T-cell (primary cell): ENCODE measurements around the gene GPATCH2. TPM values are rescaled to one million over a fixed set of nuclear protein-coding genes. Genes with fewer than 3 reads are reported as not detected.

Source experiments
- ATAC-seq, 4 experiments: fragments of 200-7000 bp in 3 of 4; fragments of 150-1000 bp in 1 of 4; cut with Tn5 transposase; replicated peaks in 1 of 4; 1 replicate in 3 of 4; 2 replicates in 1 of 4; pipeline ENCODE4 v1.10.0; 2021; ENCODE audit warnings: moderate library complexity in 3 of 4, mild to moderate bottlenecking in 2 of 4, moderate number of reproducible peaks in 1 of 4
- CTCF ChIA-PET, 2 donors: fragments of 300-600 bp; sonication (Branson Sonifier 250); formaldehyde crosslinking; loops; one replicate each; lab custom pipeline; 2022; ENCODE audit warnings: antibody characterized with exemption in 2 of 2; lab: Charles Lee
- POLR2A ChIA-PET, 2 donors: fragments of 300-600 bp; sonication (Branson Sonifier 250); formaldehyde crosslinking; loops; one replicate each; lab custom pipeline; 2022; ENCODE audit warnings: antibody characterized with exemption in 2 of 2; lab: Charles Lee
- DNase-seq, 35 experiments: peaks; one replicate each; pipeline versions ENCODE4 v3.0.0 to v3.0.0-alpha.2; 2013 to 2023
- H3K27ac ChIP-seq: one replicate; pipeline ENCODE4 v1.5.1; 2013; ENCODE audit warnings: low read length
- H3K27me3 ChIP-seq, 2 experiments: replicated peaks in 1 of 2; 1 replicate in 1 of 2; 2 replicates in 1 of 2; pipeline versions ENCODE4 v1.6.1 to v1.7.0; 2013; ENCODE audit warnings: low read length in 1 of 2, mixed read lengths in 1 of 2; ENCODE audit not compliant: control insufficient read depth in 2 of 2, insufficient read depth in 2 of 2; ENCODE audit errors: extremely low read depth in 1 of 2
- H3K36me3 ChIP-seq, 2 donors: 1 replicate in 1 of 2; 2 replicates in 1 of 2; pipeline versions ENCODE4 v1.6.1 to v1.7.0; 2013; ENCODE audit warnings: low read length in 1 of 2; ENCODE audit not compliant: control insufficient read depth in 2 of 2, insufficient read depth in 1 of 2; ENCODE audit errors: extremely low read depth in 1 of 2
- H3K4me1 ChIP-seq, 2 experiments: 1 replicate in 1 of 2; 2 replicates in 1 of 2; pipeline versions ENCODE4 v1.6.1 to v1.7.0; 2013; ENCODE audit warnings: low read length in 2 of 2, mixed read lengths in 1 of 2; ENCODE audit not compliant: insufficient read depth in 2 of 2, control insufficient read depth in 1 of 2; ENCODE audit errors: extremely low read depth in 1 of 2
- H3K4me3 ChIP-seq, 2 donors: 1 replicate in 1 of 2; 2 replicates in 1 of 2; pipeline versions ENCODE4 v1.5.1 to v1.7.0; 2013; ENCODE audit warnings: mild to moderate bottlenecking in 2 of 2, low read length in 1 of 2, moderate library complexity in 1 of 2; ENCODE audit not compliant: control insufficient read depth in 1 of 2; ENCODE audit errors: extremely low read depth in 1 of 2
- H3K9me3 ChIP-seq: 2 replicates; pipeline ENCODE4 v1.7.0; 2013
- H3K27ac Mint-ChIP-seq, 2 donors: one replicate each; pipeline ENCODE4 v1.8.0; 2020 to 2021; ENCODE audit warnings: mild to moderate bottlenecking in 2 of 2, mixed read lengths in 2 of 2
- H3K27me3 Mint-ChIP-seq, 2 donors: one replicate each; pipeline ENCODE4 v1.8.0; 2021 to 2022; ENCODE audit warnings: mixed read lengths in 2 of 2
- H3K36me3 Mint-ChIP-seq: one replicate; pipeline ENCODE4 v1.8.0; 2021; ENCODE audit warnings: mixed read lengths
- H3K4me1 Mint-ChIP-seq, 3 donors: one replicate each; pipeline ENCODE4 v1.8.0; 2020 to 2022; ENCODE audit warnings: mixed read lengths in 3 of 3, mild to moderate bottlenecking in 1 of 3
- H3K4me3 Mint-ChIP-seq, 3 donors: one replicate each; pipeline ENCODE4 v1.8.0; 2020 to 2022; ENCODE audit warnings: mild to moderate bottlenecking in 3 of 3, mixed read lengths in 3 of 3, moderate library complexity in 3 of 3
- H3K9me3 Mint-ChIP-seq, 3 donors: one replicate each; pipeline ENCODE4 v1.8.0; 2020 to 2022; ENCODE audit warnings: mixed read lengths in 3 of 3
- WGBS: methylation state at CpG from one replicate; pipeline ENCODE4 v1.1.5; 2013; ENCODE audit warnings: missing lambda C conversion rate; ENCODE audit not compliant: insufficient coverage; 5-methylcytosine and 5-hydroxymethylcytosine counted together
- total RNA-seq, 35 experiments: library from RNA in 6 of 35; stranded (reverse) in 6 of 35; fragments of 120-200 nt in 1 of 35; gene quantifications; one replicate each; pipeline versions ENCODE4 v1.2.1 to v1.2.4 and lab custom pipeline; 2013 to 2026

The GPATCH2 gene
- total RNA-seq, 5 donors from 2014 or later (not counting 1 experiment from before 2014, with no cell fraction given), result 9.6 to 11.4 (median 10.7) TPM

DNA sequence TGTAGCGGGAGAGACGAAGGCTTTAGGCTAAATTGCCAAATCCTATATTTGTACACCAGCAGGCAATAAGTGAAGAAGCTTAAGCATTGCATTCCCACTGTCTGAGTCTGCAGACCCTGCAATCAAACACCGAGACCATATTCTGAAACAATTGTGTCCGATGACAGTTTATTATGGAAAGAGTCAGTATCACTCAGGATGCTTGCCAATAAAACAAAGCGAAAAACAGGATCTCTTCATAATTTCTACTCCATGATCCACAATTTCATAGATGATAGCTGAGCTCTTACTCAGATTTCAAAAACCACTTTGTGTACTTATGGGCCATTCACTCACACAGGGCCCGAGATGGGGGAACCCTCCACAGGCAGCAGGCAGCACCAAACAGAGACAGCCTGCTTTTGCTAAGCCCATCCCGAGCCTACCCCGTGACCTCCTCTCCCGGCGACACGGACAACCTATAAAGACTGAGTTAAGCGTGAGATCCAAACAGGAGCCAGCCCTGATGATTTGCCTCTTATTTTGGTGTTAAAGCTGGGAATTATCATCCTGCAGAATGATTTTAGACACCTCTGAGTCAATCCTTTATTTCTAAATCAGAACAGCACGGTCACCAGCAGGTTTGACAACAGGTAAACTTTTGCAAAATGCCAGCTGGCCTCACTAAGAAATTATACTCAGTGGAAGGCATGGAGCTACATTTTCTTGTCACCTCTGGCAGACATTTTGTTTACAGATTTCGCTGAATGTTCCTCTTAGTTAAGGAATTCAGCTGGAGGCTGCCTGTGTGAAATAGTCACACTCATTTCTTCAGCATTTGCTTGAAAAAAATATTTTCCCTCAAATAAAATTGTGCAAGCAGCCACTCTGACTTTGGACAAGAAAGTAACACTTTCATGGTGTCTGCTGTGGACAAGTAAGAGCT, 212.4 kb downstream of the GPATCH2 start:
- H3K27ac Mint-ChIP-seq, result no peak overlapping the region
- Histone ChIP-seq H3K4me3 (no peak overlapping the region), H3K27me3 (no peaks in the 10 kb centered on the region), H3K27ac (no peak overlapping the region), H3K9me3 (no peaks in the 10 kb centered on the region), H3K4me1 (no peaks in the 10 kb centered on the region), H3K36me3 (no peaks in the 10 kb centered on the region)
- CTCF ChIA-PET, result no interaction called here
- WGBS, result 80% methylated on average over 3 of the region's 14 CpGs
- H3K27me3 Mint-ChIP-seq, result peaks cover 5 to 13% of the 10 kb centered on the region in 2 donors
- DNase-seq, result no peak
- H3K36me3 Mint-ChIP-seq, result no peaks in the 10 kb centered on the region
- no peaks in the 10 kb centered on the region for H3K9me3 Mint-ChIP-seq
- no peak overlapping the region for H3K4me3 Mint-ChIP-seq
- H3K4me1 Mint-ChIP-seq, result no peaks in the 10 kb centered on the region
- no peak for ATAC-seq
- POLR2A ChIA-PET, result no interaction called here

DNA sequence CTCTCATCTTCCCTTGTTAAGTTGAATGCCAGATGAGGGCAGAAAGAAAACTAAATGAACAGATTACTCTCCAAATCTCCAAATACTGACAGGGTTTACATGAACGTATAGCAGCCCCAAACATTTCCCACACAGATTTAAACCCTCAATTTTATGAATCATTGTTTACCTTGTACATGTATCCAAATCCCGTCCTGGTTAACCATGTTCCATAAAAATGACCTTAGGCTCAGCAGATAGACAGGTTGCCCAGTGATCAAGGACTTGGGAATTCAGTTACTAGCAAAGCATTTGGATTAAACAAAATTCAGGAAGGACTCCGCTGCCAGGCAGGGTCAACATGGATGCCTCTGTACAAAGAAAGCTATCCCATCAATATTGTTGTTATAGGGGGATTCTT, 213.5 kb downstream of the GPATCH2 start:
- Histone ChIP-seq H3K4me3 (no peak overlapping the region), H3K4me1 (no peaks in the 10 kb centered on the region), H3K36me3 (no peaks in the 10 kb centered on the region), H3K9me3 (no peaks in the 10 kb centered on the region), H3K27ac (no peak overlapping the region), H3K27me3 (no peaks in the 10 kb centered on the region)
- DNase-seq, result no peak
- H3K4me1 Mint-ChIP-seq, result no peaks in the 10 kb centered on the region
- WGBS, result 71% methylated on average over 1 of the region's 3 CpGs
- no peak overlapping the region for H3K27ac Mint-ChIP-seq
- ATAC-seq, result no peak
- CTCF ChIA-PET, result no interaction called here
- POLR2A ChIA-PET, result no interaction called here
- no peaks in the 10 kb centered on the region for H3K9me3 Mint-ChIP-seq
- no peak overlapping the region for H3K4me3 Mint-ChIP-seq
- H3K36me3 Mint-ChIP-seq, result no peaks in the 10 kb centered on the region
- peaks cover 5 to 13% of the 10 kb centered on the region in 2 donors for H3K27me3 Mint-ChIP-seq

DNA sequence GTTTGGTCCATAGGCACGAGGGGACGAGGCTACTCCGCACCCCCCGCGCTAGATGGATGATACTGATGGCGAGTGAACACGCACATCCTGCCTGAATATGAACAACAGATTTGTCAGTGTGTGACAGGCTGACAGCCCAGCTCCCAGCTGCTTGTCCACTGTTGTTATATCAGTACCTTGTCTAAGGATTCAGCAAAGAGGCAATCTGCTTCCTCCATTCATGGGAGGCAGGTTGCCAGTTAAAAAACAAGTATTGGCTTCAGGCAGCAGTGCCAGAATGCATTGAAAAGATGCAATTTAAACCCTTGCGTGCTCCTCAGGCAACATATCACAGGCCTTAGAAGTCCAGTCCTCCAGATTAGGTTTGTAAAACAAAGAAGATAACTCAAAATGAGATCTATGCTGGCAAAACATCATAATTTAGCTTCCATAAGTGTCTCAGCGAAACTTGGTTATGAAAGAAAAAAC, 223.3 kb downstream of the GPATCH2 start:
- Histone ChIP-seq H3K27ac (no peak overlapping the region), H3K27me3 (no peaks in the 10 kb centered on the region), H3K9me3 (no peaks in the 10 kb centered on the region), H3K4me3 (no peak overlapping the region), H3K36me3 (no peaks in the 10 kb centered on the region), H3K4me1 (no peaks in the 10 kb centered on the region)
- H3K9me3 Mint-ChIP-seq, result no peaks in the 10 kb centered on the region
- peaks cover 0 to 1% of the 10 kb centered on the region in 2 donors for H3K27me3 Mint-ChIP-seq
- no peak overlapping the region for H3K27ac Mint-ChIP-seq
- no peak for ATAC-seq
- POLR2A ChIA-PET, result no interaction called here
- no peak for DNase-seq
- CTCF ChIA-PET, result no interaction called here
- H3K4me3 Mint-ChIP-seq, result no peak overlapping the region
- H3K4me1 Mint-ChIP-seq, result no peaks in the 10 kb centered on the region
- 82% methylated on average over 8 of the region's 9 CpGs for WGBS
- H3K36me3 Mint-ChIP-seq, result no peaks in the 10 kb centered on the region

DNA sequence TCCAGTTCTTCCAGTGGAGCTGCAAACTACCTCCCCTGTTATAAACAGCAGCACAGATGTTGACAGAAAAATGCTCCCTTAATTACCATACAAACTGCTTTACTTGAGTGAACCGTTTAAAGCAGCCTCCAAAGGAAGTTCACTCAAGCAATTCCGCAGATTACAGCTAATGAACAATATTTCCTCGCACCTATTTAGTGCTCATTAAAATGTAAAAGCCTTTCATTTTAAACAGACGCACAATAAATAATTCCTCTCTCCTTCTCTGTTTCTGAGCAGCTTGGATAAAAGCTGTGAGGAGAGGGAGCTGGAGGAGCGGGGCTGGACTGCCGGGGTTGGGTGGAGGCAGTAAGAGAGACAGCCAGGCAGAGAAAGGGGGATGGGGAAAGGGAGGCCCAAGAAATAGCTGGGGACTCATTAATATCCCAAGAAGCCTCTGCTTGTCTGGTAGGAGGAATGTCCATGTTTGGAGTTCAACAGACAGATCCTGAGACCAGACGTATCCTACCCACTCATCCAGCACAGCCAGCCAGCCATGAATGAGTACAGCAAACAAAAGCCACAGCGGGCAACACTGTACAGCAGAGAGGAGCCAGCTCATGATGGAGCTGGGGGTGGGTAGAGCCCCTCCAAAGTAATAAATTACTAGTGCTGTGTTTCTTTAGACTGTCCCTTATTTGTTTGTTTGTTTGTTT, 227.7 kb downstream of the GPATCH2 start:
- H3K36me3 Mint-ChIP-seq, result no peaks in the 10 kb centered on the region
- H3K27me3 Mint-ChIP-seq, result peaks cover 0 to 9% of the 10 kb centered on the region in 2 donors
- no peak overlapping the region for H3K27ac ChIP-seq
- H3K4me3 ChIP-seq, result no peak overlapping the region
- H3K9me3 Mint-ChIP-seq, result no peaks in the 10 kb centered on the region
- ChIA-PET POLR2A (no interaction called here), CTCF (no interaction called here)
- ATAC-seq (peak in 1 of 4 experiments; percentile 23), DNase-seq (no peak)
- no peak overlapping the region for H3K4me3 Mint-ChIP-seq
- H3K9me3 ChIP-seq, result no peaks in the 10 kb centered on the region
- H3K4me1 ChIP-seq, result no peaks in the 10 kb centered on the region
- no peaks in the 10 kb centered on the region for H3K36me3 ChIP-seq
- H3K4me1 Mint-ChIP-seq, result no peaks in the 10 kb centered on the region
- 86% methylated on average over 5 of the region's 8 CpGs for WGBS
- H3K27ac Mint-ChIP-seq, result no peak overlapping the region
- no peaks in the 10 kb centered on the region for H3K27me3 ChIP-seq

DNA sequence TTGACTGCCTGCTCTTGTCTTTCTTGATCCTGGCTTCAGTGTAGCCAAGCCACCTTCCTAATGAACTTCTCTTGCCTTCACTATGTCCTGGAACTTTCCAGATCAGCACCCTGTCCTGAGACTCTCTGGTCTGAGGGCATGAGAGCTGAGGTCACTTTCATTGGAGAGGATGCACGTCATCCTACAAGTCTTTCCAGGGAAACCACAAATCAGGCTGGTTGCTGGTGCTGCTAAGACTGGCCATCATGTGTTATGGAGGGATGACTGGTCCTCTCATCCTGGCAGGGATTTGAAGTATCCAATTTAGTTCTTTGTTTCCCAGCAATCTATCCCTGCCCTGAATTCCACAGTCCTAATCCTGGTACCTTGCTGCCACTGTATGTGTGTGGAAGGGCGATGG, 228.6 kb downstream of the GPATCH2 start:
- ChIA-PET CTCF (no interaction called here), POLR2A (no interaction called here)
- H3K27me3 ChIP-seq, result no peaks in the 10 kb centered on the region
- Mint-ChIP-seq H3K4me1 (no peaks in the 10 kb centered on the region), H3K27ac (no peak overlapping the region), H3K9me3 (no peaks in the 10 kb centered on the region), H3K36me3 (no peaks in the 10 kb centered on the region), H3K27me3 (peaks cover 0 to 11% of the 10 kb centered on the region in 2 donors), H3K4me3 (no peak overlapping the region)
- DNase-seq, result no peak
- H3K27ac ChIP-seq, result no peak overlapping the region
- H3K4me3 ChIP-seq, result no peak overlapping the region
- no peaks in the 10 kb centered on the region for H3K4me1 ChIP-seq
- no peak for ATAC-seq
- no peaks in the 10 kb centered on the region for H3K36me3 ChIP-seq
- WGBS, result no CpG with 5 or more reads among the region's 2 CpGs
- H3K9me3 ChIP-seq, result no peaks in the 10 kb centered on the region

DNA sequence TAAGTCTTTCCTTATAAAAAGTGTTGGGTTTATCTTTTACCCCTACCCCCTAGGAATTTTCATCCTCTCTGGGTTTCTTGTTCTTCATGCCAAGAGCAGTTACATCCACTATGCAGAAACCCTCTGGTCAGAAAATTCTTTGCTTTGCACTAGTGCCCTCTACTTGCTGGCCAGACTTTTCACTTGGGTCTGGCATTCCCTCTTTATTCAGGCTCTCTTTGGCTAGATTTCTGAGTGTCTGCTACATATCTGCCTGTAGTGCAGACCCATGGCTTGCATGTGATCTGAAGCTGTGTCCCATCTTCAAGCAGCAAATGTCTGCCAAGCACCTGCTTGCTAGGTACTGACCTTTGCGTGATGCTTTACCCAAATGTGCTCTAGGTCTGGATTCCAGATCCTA, 237.0 kb downstream of the GPATCH2 start:
- Mint-ChIP-seq H3K27ac (no peak overlapping the region), H3K27me3 (peaks cover 0 to 10% of the 10 kb centered on the region in 2 donors), H3K4me3 (no peak overlapping the region), H3K36me3 (no peaks in the 10 kb centered on the region), H3K9me3 (peaks cover 0 to 5% (median 0%) of the 10 kb centered on the region in 3 donors), H3K4me1 (no peaks in the 10 kb centered on the region)
- WGBS, result 80% methylated on average over 1 of the region's 1 CpG
- Histone ChIP-seq H3K9me3 (no peaks in the 10 kb centered on the region), H3K36me3 (no peaks in the 10 kb centered on the region), H3K4me1 (no peaks in the 10 kb centered on the region), H3K27me3 (no peaks in the 10 kb centered on the region), H3K4me3 (no peak overlapping the region), H3K27ac (no peak overlapping the region)
- DNase-seq (no peak), ATAC-seq (no peak)
- POLR2A ChIA-PET, result no interaction called here
- CTCF ChIA-PET, result no interaction called here
